AG04450 (cell line): ENCODE results near the gene UBE3D. TPM values are rescaled to one million over a fixed set of nuclear protein-coding genes. Genes with fewer than 3 reads are reported as not detected.

Source experiments
- CTCF ChIA-PET: fragments of 300-600, 350-600 bp; formaldehyde crosslinking; extraction: SDS; loops from one replicate; lab custom pipeline; 2022; ENCODE audit warnings: antibody characterized with exemption, inconsistent platforms; lab: Charles Lee
- POLR2A ChIA-PET: fragments of 350-600 bp; formaldehyde crosslinking; extraction: SDS; loops from one replicate; lab custom pipeline; 2021; ENCODE audit warnings: antibody characterized with exemption, inconsistent platforms; lab: Yijun Ruan, JAX
- DNase-seq: peaks from one replicate; pipeline ENCODE4 v3.0.0-alpha.2; 2011; ENCODE audit warnings: low read depth, low spot score
- H3K27ac ChIP-seq: one replicate; pipeline ENCODE4 v1.5.1; 2012; ENCODE audit warnings: low read depth, low read length, control low read depth
- H3K27me3 ChIP-seq: one replicate; pipeline ENCODE4 v1.6.0; 2012; ENCODE audit warnings: low read length; ENCODE audit not compliant: control insufficient read depth, insufficient read depth
- H3K4me3 ChIP-seq: 2 replicates; pipeline ENCODE4 v1.5.1; 2011; ENCODE audit warnings: mild to moderate bottlenecking, low read depth, low read length, control low read depth
- H3K9me3 ChIP-seq: 2 replicates; pipeline ENCODE4 v1.5.1; 2012; ENCODE audit warnings: low read length; ENCODE audit not compliant: control insufficient read depth, insufficient read depth
- CTCF ChIP-seq: IDR thresholded peaks from 2 replicates; pipeline ENCODE4 v1.5.1; 2011; ENCODE audit warnings: low read depth, low read length, control low read depth, inconsistent platforms
- polyA plus RNA-seq: library from polyadenylated mRNA; depleted of rRNA; stranded (reverse); fragments of >200 nt; gene quantifications from 2 replicates; pipeline ENCODE4 v1.2.3, GENCODE V29; 2011

UBE3D gene
- polyA plus RNA-seq, 1 experiment: 6.4 TPM

GRCh38 chr6:82870582-82871172, 195.0 kb downstream of the UBE3D start:
- H3K9me3 ChIP-seq: no peaks in the 10 kb centered on the region
- no peak for TF ChIP-seq CTCF
- POLR2A ChIA-PET: no interaction called here
- H3K27ac ChIP-seq: no peak overlapping the region
- H3K27me3 ChIP-seq: no peaks in the 10 kb centered on the region
- no peak for DNase-seq
- CTCF ChIA-PET: no interaction called here
- H3K4me3 ChIP-seq: no peak overlapping the region

GRCh38 chr6:82869493-82869892, 196.1 kb downstream of the UBE3D start:
- no peaks in the 10 kb centered on the region for H3K27me3 ChIP-seq
- no peak for DNase-seq
- H3K4me3 ChIP-seq: no peak overlapping the region
- no peak overlapping the region for H3K27ac ChIP-seq
- no peak for TF ChIP-seq CTCF
- ChIA-PET CTCF (no interaction called here), POLR2A (no interaction called here)
- no peaks in the 10 kb centered on the region for H3K9me3 ChIP-seq

DNA sequence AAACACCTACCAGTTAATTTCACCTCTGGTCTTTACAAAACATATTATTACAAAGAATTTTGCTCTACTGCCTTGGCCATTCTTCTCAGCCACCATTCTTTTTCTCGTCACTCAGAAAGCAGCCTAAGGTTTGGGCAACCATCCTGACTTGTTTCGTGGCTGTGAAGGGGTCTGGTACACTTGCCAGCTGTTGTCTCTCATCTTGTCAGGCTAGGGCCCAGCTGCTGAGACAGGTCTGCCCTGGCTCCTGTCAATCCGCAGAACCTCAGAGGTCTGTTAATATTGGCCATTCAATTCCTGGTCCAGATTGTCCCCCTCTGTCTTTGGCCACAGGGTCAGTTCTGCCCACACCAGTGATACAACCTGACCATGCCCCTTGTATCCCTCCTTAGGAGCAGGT, 197.7 kb downstream of the UBE3D start:
- no peak overlapping the region for H3K27ac ChIP-seq
- no peaks in the 10 kb centered on the region for H3K27me3 ChIP-seq
- no peak for TF ChIP-seq CTCF
- no peak overlapping the region for H3K4me3 ChIP-seq
- POLR2A ChIA-PET: no interaction called here
- DNase-seq: no peak
- H3K9me3 ChIP-seq: no peaks in the 10 kb centered on the region
- CTCF ChIA-PET: no interaction called here

GRCh38 chr6:82866446-82866845, 199.2 kb downstream of the UBE3D start:
- POLR2A ChIA-PET: interaction anchor here (0.6 kb wide), 1 partner anchor 105 kb away, joined by 3 read pairs; no protein-coding TSS in a partner anchor
- CTCF ChIA-PET: interaction anchor here (0.5 kb wide), 1 partner anchor 30 kb away, joined by 3 read pairs; no protein-coding TSS in a partner anchor
- no peak for TF ChIP-seq CTCF
- no peak for DNase-seq
- Histone ChIP-seq H3K27ac (no peak overlapping the region), H3K27me3 (no peaks in the 10 kb centered on the region), H3K4me3 (no peak overlapping the region), H3K9me3 (no peaks in the 10 kb centered on the region)

DNA sequence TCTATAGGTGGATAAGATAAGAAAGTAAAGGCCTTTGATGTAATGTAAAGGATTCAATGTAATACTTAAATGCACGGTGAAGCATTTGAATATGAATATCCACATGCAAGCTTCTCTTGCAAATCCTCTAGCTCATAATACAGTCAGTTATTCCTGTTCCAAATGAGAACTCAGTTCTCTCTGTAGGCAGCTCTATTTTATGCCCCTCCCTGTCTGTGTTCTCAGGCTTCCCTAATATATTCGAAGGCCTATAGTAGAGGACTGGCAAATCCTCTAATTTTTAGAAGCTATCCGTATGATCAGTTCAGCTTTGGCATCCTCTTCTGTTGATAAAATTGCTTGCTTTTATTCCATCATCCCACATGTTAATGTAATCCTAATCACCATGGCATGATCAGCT, 200.2 kb downstream of the UBE3D start:
- ChIA-PET CTCF (no interaction called here), POLR2A (no interaction called here)
- TF ChIP-seq CTCF: no peak
- H3K4me3 ChIP-seq: no peak overlapping the region
- no peaks in the 10 kb centered on the region for H3K27me3 ChIP-seq
- H3K27ac ChIP-seq: no peak overlapping the region
- no peaks in the 10 kb centered on the region for H3K9me3 ChIP-seq
- DNase-seq: no peak
